ENCODE data around the gene SCUBE1. TPM values are rescaled to one million over a fixed set of nuclear protein-coding genes. Genes with fewer than 3 reads are reported as not detected.

The SCUBE1 gene
- total and polyA plus RNA-seq, 2 donors from 2014 or later, result 2.3 to 7.1 TPM

GRCh38 chr22:43191831-43192230 is 151.3 kb downstream of the SCUBE1 start:
- DNase-seq (no peak), FAIRE-seq (no peak)
- Histone ChIP-seq H3K36me3 (ENCODE audit: control insufficient read depth in 2 of 3, insufficient read depth in 3 of 3, low read length in 3 of 3) (no peaks in the 10 kb centered on the region), H3K9ac (ENCODE audit: low read length in 3 of 3) (no peak overlapping the region), H3K4me1 (ENCODE audit: control insufficient read depth in 2 of 3, insufficient read depth in 2 of 3, low read depth in 1 of 3, low read length in 3 of 3) (peaks cover 0 to 4% (median 0%) of the 10 kb centered on the region in 3 donors), H3K4me3 (ENCODE audit: low read length in 3 of 3) (no peak overlapping the region), H3K27ac (ENCODE audit: low read depth in 2 of 2, low read length in 2 of 2) (no peak overlapping the region), H3K9me3 (ENCODE audit: control insufficient read depth in 2 of 3, insufficient read depth in 1 of 3, low read length in 3 of 3) (no peaks in the 10 kb centered on the region), H3K27me3 (ENCODE audit: control insufficient read depth, insufficient read depth, low read length) (no peaks in the 10 kb centered on the region)
- intact Hi-C loops (cut with DNase I), result no loop called here
- TF ChIP-seq CTCF (IDR thresholded peaks at IDR 0.05; ENCODE audit: borderline replicate concordance, extremely low read depth, insufficient read depth), result no peak

- Histone ChIP-seq H3K9me3 (ENCODE audit: control insufficient read depth in 2 of 3, insufficient read depth in 1 of 3, low read length in 3 of 3) (no peaks in the 10 kb centered on the region), H3K36me3 (ENCODE audit: control insufficient read depth in 2 of 3, insufficient read depth in 3 of 3, low read length in 3 of 3) (no peaks in the 10 kb centered on the region), H3K27me3 (ENCODE audit: control insufficient read depth, insufficient read depth, low read length) (no peaks in the 10 kb centered on the region), H3K4me3 (ENCODE audit: low read length in 3 of 3) (no peak overlapping the region), H3K27ac (ENCODE audit: low read depth in 2 of 2, low read length in 2 of 2) (no peak overlapping the region), H3K9ac (ENCODE audit: low read length in 3 of 3) (no peak overlapping the region), H3K4me1 (ENCODE audit: control insufficient read depth in 2 of 3, insufficient read depth in 2 of 3, low read depth in 1 of 3, low read length in 3 of 3) (peaks cover 0 to 10% (median 9%) of the 10 kb centered on the region in 3 donors)
- intact Hi-C loops (cut with DNase I), result no loop called here
- no peak for TF ChIP-seq CTCF (IDR thresholded peaks at IDR 0.05; ENCODE audit: borderline replicate concordance, extremely low read depth, insufficient read depth)
- DNase-seq, result peak in 1 of 5 donors; percentile 68
- FAIRE-seq, result no peak
Observed at GRCh38 chr22:43188829-43189545, 154.2 kb downstream of the SCUBE1 start.

- FAIRE-seq (no peak), DNase-seq (peak; percentile 97 to 99 (median 98))
- no peaks in the 10 kb centered on the region for H3K9me3 ChIP-seq (ENCODE audit: control insufficient read depth in 2 of 3, insufficient read depth in 1 of 3, low read length in 3 of 3)
- peak overlapping the region; percentile 65 to 85 for H3K27ac ChIP-seq (ENCODE audit: low read depth in 2 of 2, low read length in 2 of 2)
- H3K27me3 ChIP-seq (ENCODE audit: control insufficient read depth, insufficient read depth, low read length), result no peaks in the 10 kb centered on the region
- intact Hi-C loops (cut with DNase I), result no loop called here
- H3K4me3 ChIP-seq (ENCODE audit: low read length in 3 of 3), result peak overlapping the region; percentile 58 to 77 (median 74)
- peak overlapping the region; percentile 65 to 85 (median 69) for H3K9ac ChIP-seq (ENCODE audit: low read length in 3 of 3)
- H3K4me1 ChIP-seq (ENCODE audit: control insufficient read depth in 2 of 3, insufficient read depth in 2 of 3, low read depth in 1 of 3, low read length in 3 of 3), result peaks cover 0 to 10% (median 9%) of the 10 kb centered on the region in 3 donors
- TF ChIP-seq CTCF (IDR thresholded peaks at IDR 0.05; ENCODE audit: borderline replicate concordance, extremely low read depth, insufficient read depth), result peak; percentile 69
- no peaks in the 10 kb centered on the region for H3K36me3 ChIP-seq (ENCODE audit: control insufficient read depth in 2 of 3, insufficient read depth in 3 of 3, low read length in 3 of 3)
Observed at GRCh38 chr22:43187171-43188099, 155.7 kb downstream of the SCUBE1 start.

Measured in kidney (tissue), 14 donors.